ENCODE measurements around the gene FHAD1.

DNA sequence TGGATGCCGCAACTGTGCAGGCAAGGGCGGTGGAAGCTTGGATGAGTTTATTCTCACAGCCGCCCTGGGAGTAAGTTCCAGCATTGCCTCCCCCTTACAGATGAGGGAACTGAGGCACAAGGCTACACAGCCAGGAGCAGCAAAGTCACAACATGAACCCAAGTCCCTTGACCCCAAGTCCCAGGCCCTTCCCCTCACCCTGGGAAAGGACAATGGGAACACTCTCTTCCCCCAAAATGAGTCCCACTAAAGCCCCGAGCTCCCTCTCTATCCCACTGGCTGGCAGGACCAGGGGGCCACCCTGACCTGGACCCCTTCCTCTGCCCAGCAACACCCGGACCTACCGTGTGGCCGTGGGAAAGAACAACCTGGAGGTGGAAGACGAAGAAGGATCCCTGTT, 195.1 kb downstream of the FHAD1 start:
- TF ChIP-seq HNRNPK (IDR thresholded peaks at IDR 0.05; ENCODE audit: low read depth, low read length, poor library complexity, severe bottlenecking) (no peak), POLR2AphosphoS5 (IDR thresholded peaks at IDR 0.05; ENCODE audit: low read depth, low read length) (no peak), MTA3 (CRISPR knock-in tag; IDR thresholded peaks at IDR 0.05) (no peak), KAT7 (CRISPR knock-in tag; IDR thresholded peaks at IDR 0.05; ENCODE audit: borderline replicate concordance) (no peak), DPF2 (CRISPR knock-in tag; IDR thresholded peaks at IDR 0.05; ENCODE audit: borderline replicate concordance, low read depth) (no peak), HMG20B (CRISPR knock-in tag; conservative IDR thresholded peaks at IDR 0.05) (no peak), GZF1 (CRISPR knock-in tag; IDR thresholded peaks at IDR 0.05) (no peak), BRCA1 (CRISPR knock-in tag; IDR thresholded peaks at IDR 0.05) (no peak), MED1 (CRISPR knock-in tag; IDR thresholded peaks at IDR 0.05) (no peak)
- TF ChIP-seq, protein P1, sequence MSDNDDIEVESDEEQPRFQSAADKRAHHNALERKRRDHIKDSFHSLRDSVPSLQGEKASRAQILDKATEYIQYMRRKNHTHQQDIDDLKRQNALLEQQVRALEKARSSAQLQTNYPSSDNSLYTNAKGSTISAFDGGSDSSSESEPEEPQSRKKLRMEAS (IDR thresholded peaks at IDR 0.05): no peak
- TF ChIP-seq, protein P2, sequence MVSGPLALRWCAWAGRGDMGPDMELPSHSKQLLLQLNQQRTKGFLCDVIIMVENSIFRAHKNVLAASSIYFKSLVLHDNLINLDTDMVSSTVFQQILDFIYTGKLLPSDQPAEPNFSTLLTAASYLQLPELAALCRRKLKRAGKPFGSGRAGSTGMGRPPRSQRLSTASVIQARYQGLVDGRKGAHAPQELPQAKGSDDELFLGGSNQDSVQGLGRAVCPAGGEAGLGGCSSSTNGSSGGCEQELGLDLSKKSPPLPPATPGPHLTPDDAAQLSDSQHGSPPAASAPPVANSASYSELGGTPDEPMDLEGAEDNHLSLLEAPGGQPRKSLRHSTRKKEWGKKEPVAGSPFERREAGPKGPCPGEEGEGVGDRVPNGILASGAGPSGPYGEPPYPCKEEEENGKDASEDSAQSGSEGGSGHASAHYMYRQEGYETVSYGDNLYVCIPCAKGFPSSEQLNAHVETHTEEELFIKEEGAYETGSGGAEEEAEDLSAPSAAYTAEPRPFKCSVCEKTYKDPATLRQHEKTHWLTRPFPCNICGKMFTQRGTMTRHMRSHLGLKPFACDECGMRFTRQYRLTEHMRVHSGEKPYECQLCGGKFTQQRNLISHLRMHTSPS (CRISPR knock-in tag; IDR thresholded peaks at IDR 0.05; ENCODE audit: low read depth): no peak
- TF ChIP-seq, protein P3, sequence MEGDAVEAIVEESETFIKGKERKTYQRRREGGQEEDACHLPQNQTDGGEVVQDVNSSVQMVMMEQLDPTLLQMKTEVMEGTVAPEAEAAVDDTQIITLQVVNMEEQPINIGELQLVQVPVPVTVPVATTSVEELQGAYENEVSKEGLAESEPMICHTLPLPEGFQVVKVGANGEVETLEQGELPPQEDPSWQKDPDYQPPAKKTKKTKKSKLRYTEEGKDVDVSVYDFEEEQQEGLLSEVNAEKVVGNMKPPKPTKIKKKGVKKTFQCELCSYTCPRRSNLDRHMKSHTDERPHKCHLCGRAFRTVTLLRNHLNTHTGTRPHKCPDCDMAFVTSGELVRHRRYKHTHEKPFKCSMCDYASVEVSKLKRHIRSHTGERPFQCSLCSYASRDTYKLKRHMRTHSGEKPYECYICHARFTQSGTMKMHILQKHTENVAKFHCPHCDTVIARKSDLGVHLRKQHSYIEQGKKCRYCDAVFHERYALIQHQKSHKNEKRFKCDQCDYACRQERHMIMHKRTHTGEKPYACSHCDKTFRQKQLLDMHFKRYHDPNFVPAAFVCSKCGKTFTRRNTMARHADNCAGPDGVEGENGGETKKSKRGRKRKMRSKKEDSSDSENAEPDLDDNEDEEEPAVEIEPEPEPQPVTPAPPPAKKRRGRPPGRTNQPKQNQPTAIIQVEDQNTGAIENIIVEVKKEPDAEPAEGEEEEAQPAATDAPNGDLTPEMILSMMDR (CRISPR knock-in tag; IDR thresholded peaks at IDR 0.05): no peak

All from HepG2 (cell line).